Jurkat, Clone E6-1 (cell line): ENCODE data around the gene PRSS27.

Experiments
- DNase-seq: peaks from one replicate; pipeline ENCODE4 v3.0.0-alpha.2; 2011; ENCODE audit warnings: low read depth, low spot score
- H3K4me3 ChIP-seq: 2 replicates; pipeline ENCODE4 v1.5.1; 2011; ENCODE audit warnings: mild to moderate bottlenecking, low read length, control low read depth, moderate library complexity

Gene PRSS27

DNA sequence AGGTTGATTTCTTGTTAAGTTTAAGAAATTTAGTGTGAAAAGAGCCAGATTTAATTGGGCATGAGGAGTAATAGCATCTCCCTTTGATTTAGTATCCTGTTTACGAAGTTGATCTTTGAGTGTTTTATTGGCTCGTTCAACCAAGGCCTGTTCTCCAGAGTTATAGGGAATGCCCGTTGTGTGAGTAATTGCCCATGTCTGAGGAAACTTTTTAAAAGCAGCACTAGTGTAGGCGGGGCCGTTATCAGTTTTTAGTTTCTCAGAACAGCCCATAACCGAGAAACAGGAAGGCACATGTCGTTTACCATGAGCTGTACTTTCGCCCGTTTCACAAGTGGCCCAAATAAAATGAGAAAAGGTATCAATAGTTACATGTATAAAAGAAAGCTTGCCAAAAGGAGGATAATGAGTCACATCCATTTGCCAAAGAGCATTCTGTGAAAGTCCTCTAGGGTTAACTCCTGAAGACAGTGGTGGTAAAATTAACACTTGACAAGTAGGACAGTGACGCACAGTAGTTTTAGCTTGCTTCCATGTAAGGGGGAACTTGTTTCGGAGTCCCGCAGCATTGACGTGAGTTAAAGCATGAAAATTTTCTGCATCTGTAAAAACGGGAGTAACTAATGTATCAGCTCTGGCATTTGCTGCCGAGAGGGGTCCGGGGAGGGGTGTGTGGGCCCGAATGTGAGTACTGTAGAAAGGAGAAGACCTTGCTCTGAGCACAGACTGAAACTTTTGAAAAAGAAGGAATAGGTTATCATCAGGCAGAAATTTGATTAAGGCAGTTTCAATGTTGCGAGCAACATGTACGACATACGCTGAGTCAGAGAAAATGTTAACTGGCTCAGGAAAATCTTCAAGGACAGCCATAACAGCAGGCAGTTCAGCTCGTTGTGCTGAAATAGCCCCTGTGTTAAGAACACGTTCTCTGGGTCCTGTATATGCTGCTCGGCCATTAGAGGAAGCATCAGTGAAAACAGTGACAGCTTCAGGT is 56.2 kb downstream of the PRSS27 start:
- no peak for DNase-seq
- H3K4me3 ChIP-seq: no peak overlapping the region
